ENCODE results near the gene AGK. TPM values are rescaled to one million over a fixed set of nuclear protein-coding genes. Genes with fewer than 3 reads are reported as not detected.

Gene AGK
- total RNA-seq, 1 experiment from 2014 or later: 44.1 TPM

DNA sequence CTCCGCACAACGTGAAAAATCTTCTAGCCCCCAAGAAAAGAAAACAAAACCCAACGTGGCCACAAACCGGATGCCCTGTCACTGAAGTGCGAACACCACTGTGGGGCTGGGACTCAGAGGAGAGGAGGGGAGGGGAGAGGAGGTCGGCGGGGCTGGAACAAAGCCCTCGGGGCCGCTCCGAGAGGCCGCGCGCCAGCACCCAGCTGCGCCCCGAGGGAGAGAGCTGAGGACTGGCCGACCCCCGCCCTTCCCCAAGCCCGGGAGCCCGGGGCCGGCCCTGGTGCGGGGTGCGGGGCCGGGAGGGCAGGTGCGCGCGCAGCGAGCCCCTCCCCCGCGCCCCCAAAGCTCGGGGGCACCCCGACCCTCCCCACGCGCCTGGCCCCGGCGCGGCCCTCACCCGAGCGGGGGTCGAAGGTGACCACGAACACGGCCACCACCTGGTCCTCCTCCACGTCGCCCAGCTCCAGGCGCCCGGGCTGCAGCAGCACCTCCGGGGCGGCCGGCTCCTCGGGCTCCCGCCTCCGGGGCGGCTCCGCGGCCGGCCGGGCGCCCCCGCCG is 150.4 kb downstream of the AGK start:
- CTCF ChIA-PET: interaction anchor here (0.6 to 1.3 kb wide), 3 partner anchors 51 to 1933 kb away, joined by 3 to 4 read pairs (median 4); no protein-coding TSS in a partner anchor
- H3K36me3 ChIP-seq (ENCODE audit: low read depth): no peaks in the 10 kb centered on the region
- peak overlapping the region; percentile 84 for H3K4me3 ChIP-seq
- H3K9me3 ChIP-seq (ENCODE audit: insufficient read depth, low read depth): no peaks in the 10 kb centered on the region
- no TSS peak for BruUV-seq (replicated peaks)
- TF ChIP-seq, protein P1, sequence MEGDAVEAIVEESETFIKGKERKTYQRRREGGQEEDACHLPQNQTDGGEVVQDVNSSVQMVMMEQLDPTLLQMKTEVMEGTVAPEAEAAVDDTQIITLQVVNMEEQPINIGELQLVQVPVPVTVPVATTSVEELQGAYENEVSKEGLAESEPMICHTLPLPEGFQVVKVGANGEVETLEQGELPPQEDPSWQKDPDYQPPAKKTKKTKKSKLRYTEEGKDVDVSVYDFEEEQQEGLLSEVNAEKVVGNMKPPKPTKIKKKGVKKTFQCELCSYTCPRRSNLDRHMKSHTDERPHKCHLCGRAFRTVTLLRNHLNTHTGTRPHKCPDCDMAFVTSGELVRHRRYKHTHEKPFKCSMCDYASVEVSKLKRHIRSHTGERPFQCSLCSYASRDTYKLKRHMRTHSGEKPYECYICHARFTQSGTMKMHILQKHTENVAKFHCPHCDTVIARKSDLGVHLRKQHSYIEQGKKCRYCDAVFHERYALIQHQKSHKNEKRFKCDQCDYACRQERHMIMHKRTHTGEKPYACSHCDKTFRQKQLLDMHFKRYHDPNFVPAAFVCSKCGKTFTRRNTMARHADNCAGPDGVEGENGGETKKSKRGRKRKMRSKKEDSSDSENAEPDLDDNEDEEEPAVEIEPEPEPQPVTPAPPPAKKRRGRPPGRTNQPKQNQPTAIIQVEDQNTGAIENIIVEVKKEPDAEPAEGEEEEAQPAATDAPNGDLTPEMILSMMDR (conservative IDR thresholded peaks at IDR 0.05): no peak
- no peak for TF ChIP-seq EZH2 (IDR thresholded peaks at IDR 0.05; ENCODE audit: low read depth)
- H2AFZ ChIP-seq: peak overlapping the region; percentile 88
- H3K4me2 ChIP-seq: peak overlapping the region; percentile 60; the same call in 1 of the 2 replicates
- intact Hi-C loops (cut with micrococcal nuclease; ENCODE audit: unreplicated experiment): loop anchor here (1.0 kb wide), 1 partner anchor 37 kb away; the partner anchor contains the start of gene SSBP1
- H3K27me3 ChIP-seq (ENCODE audit: insufficient read depth, low read depth): no peaks in the 10 kb centered on the region
- peak in 1 of 2 experiments; percentile 45 for DNase-seq
- H3K27ac ChIP-seq: no peak overlapping the region
- POLR2A ChIA-PET (ENCODE audit: unreplicated experiment): interaction anchor here (0.5 to 0.7 kb wide), 3 partner anchors 19 to 36 kb away, joined by 3 to 6 read pairs (median 3); partner anchors contain the start of gene SSBP1
- H3K4me1 ChIP-seq (replicated peaks; ENCODE audit: insufficient read depth): peaks cover 18% of the 10 kb centered on the region
- peaks cover 18% of the 10 kb centered on the region for H3K79me2 ChIP-seq (ENCODE audit: low read depth)
- no peaks in the 10 kb centered on the region for H4K20me1 ChIP-seq (ENCODE audit: insufficient read depth)
- H3K9me2 ChIP-seq (ENCODE audit: insufficient read depth): no peaks in the 10 kb centered on the region
- H3F3A ChIP-seq (ENCODE audit: insufficient read depth, low read depth): peaks cover 8% of the 10 kb centered on the region; the same call in 1 of the 2 replicates

DNA sequence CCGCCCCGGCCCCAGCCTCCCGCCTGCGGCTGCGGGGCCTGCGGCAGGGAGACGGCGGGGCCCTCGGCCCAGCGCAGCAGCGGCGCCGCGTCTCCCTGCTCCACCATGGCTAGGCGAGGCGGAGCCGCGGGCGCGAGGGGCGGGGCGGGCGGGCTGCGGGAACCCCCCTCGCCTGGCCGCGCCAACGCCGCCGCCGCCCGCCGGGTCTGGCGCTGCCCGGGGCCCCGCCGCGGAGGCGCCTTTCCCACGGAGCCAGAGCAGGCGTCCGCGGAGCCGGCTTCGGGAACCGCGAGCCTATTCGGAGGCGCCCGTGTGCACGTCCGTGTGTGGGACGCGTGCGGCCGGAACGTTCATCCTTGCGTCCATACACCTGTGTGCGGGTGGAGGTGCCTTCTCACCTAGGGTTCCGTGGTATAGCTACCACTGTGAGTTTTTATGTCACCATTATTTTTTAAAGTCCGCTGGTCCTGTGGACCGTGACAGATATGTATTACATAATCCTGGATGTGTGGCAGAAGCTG is 150.9 kb downstream of the AGK start, which contains the start of gene DENND11:
DENND11 (minus strand) TSS at position 120 of the 521 bp plus-strand sequence; CDS start at position 107, 13 bp downstream.
- H3F3A ChIP-seq (ENCODE audit: insufficient read depth, low read depth): peaks cover 8% of the 10 kb centered on the region; the same call in 1 of the 2 replicates
- no peaks in the 10 kb centered on the region for H3K9me2 ChIP-seq (ENCODE audit: insufficient read depth)
- no peaks in the 10 kb centered on the region for H3K9me3 ChIP-seq (ENCODE audit: insufficient read depth, low read depth)
- H3K79me2 ChIP-seq (ENCODE audit: low read depth): peaks cover 14% of the 10 kb centered on the region; the same call in 1 of the 2 replicates
- H3K4me2 ChIP-seq: peak within 1 kb of the TSS; percentile 83
- peaks cover 14% of the 10 kb centered on the region for H3K4me1 ChIP-seq (replicated peaks; ENCODE audit: insufficient read depth)
- no TSS peak for BruUV-seq (replicated peaks)
- intact Hi-C loops (cut with micrococcal nuclease; ENCODE audit: unreplicated experiment): loop anchor here (1.0 kb wide), 1 partner anchor 36 kb away; the partner anchor contains the start of gene SSBP1
- no peaks in the 10 kb centered on the region for H4K20me1 ChIP-seq (ENCODE audit: insufficient read depth)
- peak within 1 kb of the TSS; percentile 93 for H2AFZ ChIP-seq
- H3K27me3 ChIP-seq (ENCODE audit: insufficient read depth, low read depth): no peaks in the 10 kb centered on the region
- TF ChIP-seq, protein P1 (conservative IDR thresholded peaks at IDR 0.05): no peak
- no peak for TF ChIP-seq EZH2 (IDR thresholded peaks at IDR 0.05; ENCODE audit: low read depth)
- peak within 1 kb of the TSS; percentile 84 for H3K4me3 ChIP-seq
- H3K27ac ChIP-seq: no peak within 1 kb of the TSS
- POLR2A ChIA-PET (ENCODE audit: unreplicated experiment): interaction anchor here (0.5 to 0.7 kb wide), 2 partner anchors 19 to 65 kb away, joined by 3 to 8 read pairs; no protein-coding TSS in a partner anchor
- peak; percentile 39 to 58 for DNase-seq
- no peaks in the 10 kb centered on the region for H3K36me3 ChIP-seq (ENCODE audit: low read depth)
- CTCF ChIA-PET: interaction anchor here (0.6 to 1.3 kb wide), 4 partner anchors 9 to 191 kb away, joined by 3 to 4 read pairs (median 3); partner anchors contain the start of gene SSBP1

DNA sequence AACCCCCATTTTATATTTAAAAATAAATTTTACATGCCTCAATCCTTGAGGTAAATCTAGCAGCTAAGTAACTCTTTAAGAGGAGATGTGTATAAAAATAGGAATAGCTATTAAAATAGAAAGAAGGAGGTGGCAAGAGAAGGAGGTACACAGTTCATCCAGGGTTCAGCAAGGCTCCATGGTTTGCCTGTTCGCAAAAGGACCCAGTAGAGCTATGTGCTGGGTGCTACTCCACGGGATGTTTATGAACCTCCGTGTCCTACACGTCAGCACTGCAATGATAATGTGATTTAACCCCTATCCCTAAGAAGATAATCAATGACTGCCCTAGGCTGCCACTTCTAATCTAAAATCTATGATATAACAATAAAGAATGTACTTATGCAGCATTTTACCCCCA is 151.7 kb downstream of the AGK start:
- DNase-seq: no peak
- H2AFZ ChIP-seq: peak overlapping the region; percentile 93
- CTCF ChIA-PET: interaction anchor here (0.7 to 1.3 kb wide), 3 partner anchors 10 to 53 kb away, joined by 3 to 4 read pairs (median 3); partner anchors contain the start of gene SSBP1
- H4K20me1 ChIP-seq (ENCODE audit: insufficient read depth): no peaks in the 10 kb centered on the region
- H3K4me2 ChIP-seq: peak overlapping the region; percentile 82
- H3K9me2 ChIP-seq (ENCODE audit: insufficient read depth): no peaks in the 10 kb centered on the region
- peaks cover 8% of the 10 kb centered on the region; the same call in 1 of the 2 replicates for H3F3A ChIP-seq (ENCODE audit: insufficient read depth, low read depth)
- no peaks in the 10 kb centered on the region for H3K27me3 ChIP-seq (ENCODE audit: insufficient read depth, low read depth)
- POLR2A ChIA-PET (ENCODE audit: unreplicated experiment): interaction anchor here (0.6 to 0.7 kb wide), 4 partner anchors 35 to 1254 kb away, joined by 3 to 8 read pairs (median 4); partner anchors contain the start of gene SSBP1
- H3K79me2 ChIP-seq (ENCODE audit: low read depth): peaks cover 14% of the 10 kb centered on the region; the same call in 1 of the 2 replicates
- no peak for TF ChIP-seq EZH2 (IDR thresholded peaks at IDR 0.05; ENCODE audit: low read depth)
- TF ChIP-seq, protein P1 (conservative IDR thresholded peaks at IDR 0.05): no peak
- H3K27ac ChIP-seq: no peak overlapping the region
- no TSS peak for BruUV-seq (replicated peaks)
- intact Hi-C loops (cut with micrococcal nuclease; ENCODE audit: unreplicated experiment): loop anchor here (1.0 kb wide), 1 partner anchor 35 kb away; the partner anchor contains the start of gene SSBP1
- peaks cover 14% of the 10 kb centered on the region for H3K4me1 ChIP-seq (replicated peaks; ENCODE audit: insufficient read depth)
- no peaks in the 10 kb centered on the region for H3K36me3 ChIP-seq (ENCODE audit: low read depth)
- H3K4me3 ChIP-seq: peak overlapping the region; percentile 73; the same call in 1 of the 2 replicates
- no peaks in the 10 kb centered on the region for H3K9me3 ChIP-seq (ENCODE audit: insufficient read depth, low read depth)

All from PC-9 (cell line).